GM12878 (cell line): ENCODE data around the gene SNRK.

Experiments used
- CREB1 ChIP-seq: IDR thresholded peaks from 2 replicates; pipeline ENCODE4 v1.6.1; 2012; ENCODE audit warnings: low read depth, mild to moderate bottlenecking, inconsistent platforms
- HDGF ChIP-seq: fragments of 450-650 bp; IDR thresholded peaks from 2 replicates; pipeline ENCODE4 v1.6.1; 2016; ENCODE audit warnings: antibody characterized with exemption
- IKZF1 ChIP-seq: fragments of 450-650 bp; conservative IDR thresholded peaks from 2 replicates; pipeline ENCODE4 v1.6.1; 2017; ENCODE audit warnings: antibody characterized with exemption, mild to moderate bottlenecking
- LARP7 ChIP-seq: fragments of 450-650 bp; IDR thresholded peaks from 2 replicates; pipeline ENCODE4 v1.6.1; 2017; ENCODE audit warnings: mild to moderate bottlenecking
- POLR2A ChIP-seq: IDR thresholded peaks from 2 replicates; pipeline ENCODE4 v1.6.1; 2011; ENCODE audit warnings: low read depth, mild to moderate bottlenecking, low read length
- RELB ChIP-seq: fragments of 450-650 bp; IDR thresholded peaks from 2 replicates; pipeline ENCODE4 v1.6.1; 2017; ENCODE audit warnings: low read depth, mild to moderate bottlenecking, moderate library complexity
- SMARCA5 ChIP-seq: fragments of 450-650 bp; IDR thresholded peaks from 2 replicates; pipeline ENCODE4 v1.6.1; 2017; ENCODE audit warnings: mild to moderate bottlenecking
- TF ChIP-seq, protein P1 (sequence below), 3 experiments: IDR thresholded peaks in 2 of 3; conservative IDR thresholded peaks in 1 of 3; 2 replicates each; pipeline ENCODE4 v1.5.1; 2011; ENCODE audit warnings: low read depth in 3 of 3, low read length in 3 of 3, mild to moderate bottlenecking in 3 of 3, control low read depth in 2 of 3, moderate library complexity in 2 of 3, inconsistent platforms in 1 of 3, mixed read lengths in 1 of 3; ENCODE audit not compliant: control insufficient read depth in 2 of 3, insufficient read depth in 1 of 3; ENCODE audit errors: extremely low read depth in 1 of 3
- TF ChIP-seq, protein P2 (sequence below): IDR thresholded peaks from 2 replicates; pipeline ENCODE4 v1.6.1; 2012; ENCODE audit warnings: low read length, inconsistent platforms

GRCh38 chr3:43335799-43336198 lies 49.5 kb downstream of the SNRK start:
- TF ChIP-seq, protein P1, sequence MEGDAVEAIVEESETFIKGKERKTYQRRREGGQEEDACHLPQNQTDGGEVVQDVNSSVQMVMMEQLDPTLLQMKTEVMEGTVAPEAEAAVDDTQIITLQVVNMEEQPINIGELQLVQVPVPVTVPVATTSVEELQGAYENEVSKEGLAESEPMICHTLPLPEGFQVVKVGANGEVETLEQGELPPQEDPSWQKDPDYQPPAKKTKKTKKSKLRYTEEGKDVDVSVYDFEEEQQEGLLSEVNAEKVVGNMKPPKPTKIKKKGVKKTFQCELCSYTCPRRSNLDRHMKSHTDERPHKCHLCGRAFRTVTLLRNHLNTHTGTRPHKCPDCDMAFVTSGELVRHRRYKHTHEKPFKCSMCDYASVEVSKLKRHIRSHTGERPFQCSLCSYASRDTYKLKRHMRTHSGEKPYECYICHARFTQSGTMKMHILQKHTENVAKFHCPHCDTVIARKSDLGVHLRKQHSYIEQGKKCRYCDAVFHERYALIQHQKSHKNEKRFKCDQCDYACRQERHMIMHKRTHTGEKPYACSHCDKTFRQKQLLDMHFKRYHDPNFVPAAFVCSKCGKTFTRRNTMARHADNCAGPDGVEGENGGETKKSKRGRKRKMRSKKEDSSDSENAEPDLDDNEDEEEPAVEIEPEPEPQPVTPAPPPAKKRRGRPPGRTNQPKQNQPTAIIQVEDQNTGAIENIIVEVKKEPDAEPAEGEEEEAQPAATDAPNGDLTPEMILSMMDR (IDR thresholded peaks at IDR 0.05 in 2 of 3, conservative IDR thresholded peaks at IDR 0.05 in 1 of 3; ENCODE audit: control insufficient read depth in 2 of 3, extremely low read depth in 1 of 3, insufficient read depth in 1 of 3, low read depth in 3 of 3, low read length in 3 of 3), result no peak
- TF ChIP-seq POLR2A (no peak), LARP7 (no peak), RELB (no peak), HDGF (no peak), IKZF1 (no peak), CREB1 (no peak), SMARCA5 (no peak)
- TF ChIP-seq, protein P2, sequence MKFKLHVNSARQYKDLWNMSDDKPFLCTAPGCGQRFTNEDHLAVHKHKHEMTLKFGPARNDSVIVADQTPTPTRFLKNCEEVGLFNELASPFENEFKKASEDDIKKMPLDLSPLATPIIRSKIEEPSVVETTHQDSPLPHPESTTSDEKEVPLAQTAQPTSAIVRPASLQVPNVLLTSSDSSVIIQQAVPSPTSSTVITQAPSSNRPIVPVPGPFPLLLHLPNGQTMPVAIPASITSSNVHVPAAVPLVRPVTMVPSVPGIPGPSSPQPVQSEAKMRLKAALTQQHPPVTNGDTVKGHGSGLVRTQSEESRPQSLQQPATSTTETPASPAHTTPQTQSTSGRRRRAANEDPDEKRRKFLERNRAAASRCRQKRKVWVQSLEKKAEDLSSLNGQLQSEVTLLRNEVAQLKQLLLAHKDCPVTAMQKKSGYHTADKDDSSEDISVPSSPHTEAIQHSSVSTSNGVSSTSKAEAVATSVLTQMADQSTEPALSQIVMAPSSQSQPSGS, result no peak
